ENCODE measurements around the gene NUDT12.

The NUDT12 gene

GRCh38 chr5:103573411-103573810, 10.8 kb upstream of the NUDT12 start:
- no peak for TF ChIP-seq CTCF (IDR thresholded peaks at IDR 0.05; ENCODE audit: control extremely low read depth, extremely low read depth, low read depth, missing control alignments)
- CTCF ChIA-PET = no interaction called here
- no peak for DNase-seq (ENCODE audit: extremely low spot score)
- POLR2A ChIA-PET = no interaction called here

GRCh38 chr5:103572454-103572853, 9.9 kb upstream of the NUDT12 start:
- no peak for DNase-seq (ENCODE audit: extremely low spot score)
- CTCF ChIA-PET = no interaction called here
- POLR2A ChIA-PET = no interaction called here
- TF ChIP-seq CTCF (IDR thresholded peaks at IDR 0.05; ENCODE audit: control extremely low read depth, extremely low read depth, low read depth, missing control alignments) = no peak

GRCh38 chr5:103571730-103572129, 9.1 kb upstream of the NUDT12 start:
- CTCF ChIA-PET = no interaction called here

GRCh38 chr5:103569313-103570060, 6.9 kb upstream of the NUDT12 start:
- ChIA-PET CTCF (interaction anchor here (1.4 kb wide), 1 partner anchor 14 kb away, joined by 3 read pairs; no protein-coding TSS in a partner anchor), POLR2A (no interaction called here)
- DNase-seq (ENCODE audit: extremely low spot score) = no peak
- no peak for TF ChIP-seq CTCF (IDR thresholded peaks at IDR 0.05; ENCODE audit: control extremely low read depth, extremely low read depth, low read depth, missing control alignments)

More at GRCh38 chr5:103571730-103572129, 9.1 kb upstream of the NUDT12 start:
- no peak for TF ChIP-seq CTCF (IDR thresholded peaks at IDR 0.05; ENCODE audit: control extremely low read depth, extremely low read depth, low read depth, missing control alignments)
- DNase-seq (ENCODE audit: extremely low spot score) = no peak
- POLR2A ChIA-PET = no interaction called here

- no peak for TF ChIP-seq CTCF (IDR thresholded peaks at IDR 0.05; ENCODE audit: control extremely low read depth, extremely low read depth, low read depth, missing control alignments)
- DNase-seq (ENCODE audit: extremely low spot score) = no peak
- ChIA-PET POLR2A (no interaction called here), CTCF (interaction anchor here (1.2 kb wide), 1 partner anchor 10 kb away, joined by 3 read pairs; no protein-coding TSS in a partner anchor)
Measured at GRCh38 chr5:103565719-103566118, 3.1 kb upstream of the NUDT12 start.

- ChIA-PET CTCF (interaction anchor here (1.0 to 2.5 kb wide), 2 partner anchors 13 kb away, joined by 3 to 7 read pairs; no protein-coding TSS in a partner anchor), POLR2A (no interaction called here)
- no peak for DNase-seq (ENCODE audit: extremely low spot score)
- TF ChIP-seq CTCF (IDR thresholded peaks at IDR 0.05; ENCODE audit: control extremely low read depth, extremely low read depth, low read depth, missing control alignments) = no peak
Measured at GRCh38 chr5:103561685-103562452, 720 bp downstream of the NUDT12 start.
